ENCODE results near the gene TMEM245. TPM values are rescaled to one million over a fixed set of nuclear protein-coding genes. Genes with fewer than 3 reads are reported as not detected.
"Not testable (repeated sequence)": the region's sequence is repeated elsewhere in the genome, so short reads cannot be mapped to it uniquely, and the experiment has no call there.

TMEM245 gene
- total RNA-seq, 1 donor from 2014 or later, result 26.5 TPM

DNA sequence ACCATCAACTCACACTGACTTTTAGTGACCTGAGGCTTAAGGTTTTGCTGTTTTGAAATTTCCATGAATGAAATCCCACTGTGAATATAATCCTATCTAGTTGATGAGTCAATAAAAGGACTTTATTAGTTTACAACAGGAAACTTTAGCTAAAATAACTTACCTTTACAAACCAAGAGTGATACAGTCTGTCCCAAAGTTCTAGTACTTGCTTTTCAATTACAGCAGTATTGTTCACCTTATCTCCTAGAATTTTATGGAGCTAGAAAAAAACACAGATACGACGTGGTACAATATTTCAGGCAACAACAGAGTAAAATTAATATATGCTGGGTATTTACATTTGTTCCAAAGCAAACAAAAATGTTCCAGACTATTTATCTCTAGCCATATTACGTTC, 59.6 kb downstream of the TMEM245 start:
- Mint-ChIP-seq H3K27me3 (ENCODE audit: unreplicated experiment) (no peaks in the 10 kb centered on the region), H3K27ac (ENCODE audit: unreplicated experiment) (no peak overlapping the region), H3K9me3 (ENCODE audit: unreplicated experiment) (no peaks in the 10 kb centered on the region), H3K4me1 (ENCODE audit: low read depth, unreplicated experiment) (no peaks in the 10 kb centered on the region), H3K36me3 (ENCODE audit: unreplicated experiment) (no peaks in the 10 kb centered on the region), H3K4me3 (ENCODE audit: unreplicated experiment) (no peak overlapping the region)
- TF ChIP-seq, protein P1, sequence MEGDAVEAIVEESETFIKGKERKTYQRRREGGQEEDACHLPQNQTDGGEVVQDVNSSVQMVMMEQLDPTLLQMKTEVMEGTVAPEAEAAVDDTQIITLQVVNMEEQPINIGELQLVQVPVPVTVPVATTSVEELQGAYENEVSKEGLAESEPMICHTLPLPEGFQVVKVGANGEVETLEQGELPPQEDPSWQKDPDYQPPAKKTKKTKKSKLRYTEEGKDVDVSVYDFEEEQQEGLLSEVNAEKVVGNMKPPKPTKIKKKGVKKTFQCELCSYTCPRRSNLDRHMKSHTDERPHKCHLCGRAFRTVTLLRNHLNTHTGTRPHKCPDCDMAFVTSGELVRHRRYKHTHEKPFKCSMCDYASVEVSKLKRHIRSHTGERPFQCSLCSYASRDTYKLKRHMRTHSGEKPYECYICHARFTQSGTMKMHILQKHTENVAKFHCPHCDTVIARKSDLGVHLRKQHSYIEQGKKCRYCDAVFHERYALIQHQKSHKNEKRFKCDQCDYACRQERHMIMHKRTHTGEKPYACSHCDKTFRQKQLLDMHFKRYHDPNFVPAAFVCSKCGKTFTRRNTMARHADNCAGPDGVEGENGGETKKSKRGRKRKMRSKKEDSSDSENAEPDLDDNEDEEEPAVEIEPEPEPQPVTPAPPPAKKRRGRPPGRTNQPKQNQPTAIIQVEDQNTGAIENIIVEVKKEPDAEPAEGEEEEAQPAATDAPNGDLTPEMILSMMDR (IDR thresholded peaks at IDR 0.05; ENCODE audit: partially characterized antibody, unreplicated experiment), result no peak
- no peak for DNase-seq

DNA sequence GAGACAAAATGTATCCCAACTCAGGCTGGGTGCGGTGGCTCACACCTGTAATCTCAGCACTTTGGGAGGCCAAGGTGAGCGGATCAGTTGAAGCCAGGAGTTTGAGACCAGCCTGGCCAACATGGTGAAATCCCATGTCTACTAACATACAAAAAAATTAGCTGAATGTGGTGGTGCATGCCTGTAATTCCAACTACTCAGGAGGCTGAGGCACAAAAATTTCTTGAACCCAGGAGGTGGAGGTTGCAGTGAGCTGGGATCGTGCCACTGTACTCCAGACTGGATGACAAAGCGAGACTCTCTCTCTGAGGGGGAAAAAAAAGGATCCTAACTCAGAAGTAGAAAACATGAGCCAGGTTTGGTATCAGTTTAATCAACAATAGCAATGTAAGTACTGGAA, 66.6 kb downstream of the TMEM245 start:
- not testable (repeated sequence) for H3K4me3 Mint-ChIP-seq (ENCODE audit: unreplicated experiment); DNase-seq; H3K9me3 Mint-ChIP-seq (ENCODE audit: unreplicated experiment); H3K4me1 Mint-ChIP-seq (ENCODE audit: low read depth, unreplicated experiment); H3K36me3 Mint-ChIP-seq (ENCODE audit: unreplicated experiment); H3K27ac Mint-ChIP-seq (ENCODE audit: unreplicated experiment); H3K27me3 Mint-ChIP-seq (ENCODE audit: unreplicated experiment)

DNA sequence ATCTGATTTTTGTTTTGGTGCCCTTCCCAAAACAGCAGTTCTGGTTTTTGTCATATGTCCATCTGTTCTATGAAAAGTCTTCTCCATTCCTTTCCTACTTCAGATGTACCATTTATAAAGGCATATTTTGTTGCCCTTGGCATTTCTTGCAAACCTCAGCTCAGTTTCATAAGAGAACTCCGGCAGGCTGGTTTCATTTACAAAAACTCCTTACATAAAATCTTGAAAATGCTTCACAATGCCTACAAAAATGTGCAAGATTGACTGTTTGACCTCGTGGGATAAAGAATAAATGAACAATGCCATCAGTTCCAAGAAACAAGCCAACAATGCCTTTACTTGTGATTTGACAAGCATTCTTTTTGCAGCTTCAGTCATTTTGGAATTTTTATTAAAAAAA, 67.3 kb downstream of the TMEM245 start:
- Mint-ChIP-seq H3K27me3 (ENCODE audit: unreplicated experiment) (no peaks in the 10 kb centered on the region), H3K27ac (ENCODE audit: unreplicated experiment) (no peak overlapping the region), H3K36me3 (ENCODE audit: unreplicated experiment) (no peaks in the 10 kb centered on the region)

DNA sequence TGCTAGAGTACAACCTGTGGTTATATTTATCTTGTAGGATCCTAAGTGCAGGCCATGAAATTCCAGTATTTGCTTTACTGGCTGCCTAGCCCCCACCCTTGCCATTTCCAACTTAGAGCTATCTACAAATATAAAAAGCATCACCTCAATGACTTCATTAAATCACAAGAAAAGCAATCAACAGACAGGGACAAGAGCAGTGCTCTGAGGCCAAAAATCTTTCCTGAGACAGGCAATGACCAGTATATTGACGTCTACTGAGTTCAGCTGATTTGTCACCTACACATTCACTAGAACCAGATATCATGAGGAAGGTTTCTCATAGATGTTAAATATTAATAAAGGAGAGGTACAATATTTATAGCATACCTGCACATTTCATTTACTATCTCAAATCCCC, 68.0 kb downstream of the TMEM245 start:
- TF ChIP-seq, protein P1 (IDR thresholded peaks at IDR 0.05; ENCODE audit: partially characterized antibody, unreplicated experiment), result no peak
- H3K4me1 Mint-ChIP-seq (ENCODE audit: low read depth, unreplicated experiment), result no peaks in the 10 kb centered on the region
- no peak overlapping the region for H3K4me3 Mint-ChIP-seq (ENCODE audit: unreplicated experiment)
- no peaks in the 10 kb centered on the region for H3K27me3 Mint-ChIP-seq (ENCODE audit: unreplicated experiment)
- H3K27ac Mint-ChIP-seq (ENCODE audit: unreplicated experiment), result no peak overlapping the region
- no peak for DNase-seq
- H3K36me3 Mint-ChIP-seq (ENCODE audit: unreplicated experiment), result no peaks in the 10 kb centered on the region
- no peaks in the 10 kb centered on the region for H3K9me3 Mint-ChIP-seq (ENCODE audit: unreplicated experiment)

More for the DNA sequence above, 67.3 kb downstream of the TMEM245 start:
- Mint-ChIP-seq H3K4me3 (ENCODE audit: unreplicated experiment) (no peak overlapping the region), H3K9me3 (ENCODE audit: unreplicated experiment) (no peaks in the 10 kb centered on the region), H3K4me1 (ENCODE audit: low read depth, unreplicated experiment) (no peaks in the 10 kb centered on the region)
- TF ChIP-seq, protein P1 (IDR thresholded peaks at IDR 0.05; ENCODE audit: partially characterized antibody, unreplicated experiment), result no peak
- no peak for DNase-seq

DNA sequence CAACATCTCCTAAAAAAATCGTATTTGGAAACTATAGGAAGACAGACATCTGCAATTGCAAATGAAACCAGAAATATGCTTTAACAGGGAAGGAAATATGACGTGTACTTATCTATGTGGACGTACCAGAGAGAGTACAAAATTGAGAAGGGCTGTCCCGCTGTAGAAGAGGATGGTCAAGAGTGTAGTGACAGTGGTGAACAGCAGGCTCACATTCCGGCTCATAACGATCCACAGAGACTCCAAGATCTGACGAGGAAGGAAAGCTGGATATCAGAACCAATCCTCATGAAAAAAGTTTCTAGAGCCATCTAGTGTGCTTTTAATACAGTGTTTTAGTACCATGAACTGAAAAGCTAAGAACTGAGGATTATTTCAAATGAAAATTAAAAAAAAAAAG, 69.3 kb downstream of the TMEM245 start:
- DNase-seq, result no peak
- Mint-ChIP-seq H3K27ac (ENCODE audit: unreplicated experiment) (no peak overlapping the region), H3K36me3 (ENCODE audit: unreplicated experiment) (no peaks in the 10 kb centered on the region), H3K9me3 (ENCODE audit: unreplicated experiment) (no peaks in the 10 kb centered on the region), H3K27me3 (ENCODE audit: unreplicated experiment) (no peaks in the 10 kb centered on the region), H3K4me1 (ENCODE audit: low read depth, unreplicated experiment) (no peaks in the 10 kb centered on the region), H3K4me3 (ENCODE audit: unreplicated experiment) (no peak overlapping the region)
- TF ChIP-seq, protein P1 (IDR thresholded peaks at IDR 0.05; ENCODE audit: partially characterized antibody, unreplicated experiment), result no peak

DNA sequence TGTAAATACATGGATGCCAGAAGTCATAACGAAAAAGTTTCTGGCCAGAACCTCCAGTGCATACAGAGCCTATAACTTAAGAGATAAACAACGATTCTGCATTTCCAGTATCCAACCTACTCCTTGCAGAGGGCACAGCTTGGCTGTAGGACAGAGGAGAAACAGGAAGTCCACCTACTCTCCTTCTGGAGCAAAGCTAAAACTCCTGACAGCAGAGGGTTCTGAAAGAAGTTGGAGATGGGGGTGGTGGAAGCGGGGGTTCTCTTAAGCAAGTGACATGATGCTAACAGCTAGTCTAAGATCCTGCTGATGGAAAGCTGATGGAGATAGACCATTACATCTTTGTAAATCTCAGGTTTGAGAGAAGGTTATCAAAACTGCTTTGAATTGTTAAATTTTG, 70.9 kb downstream of the TMEM245 start:
- H3K27me3 Mint-ChIP-seq (ENCODE audit: unreplicated experiment), result no peaks in the 10 kb centered on the region
- TF ChIP-seq, protein P1 (IDR thresholded peaks at IDR 0.05; ENCODE audit: partially characterized antibody, unreplicated experiment), result no peak
- H3K4me1 Mint-ChIP-seq (ENCODE audit: low read depth, unreplicated experiment), result no peaks in the 10 kb centered on the region
- no peaks in the 10 kb centered on the region for H3K9me3 Mint-ChIP-seq (ENCODE audit: unreplicated experiment)
- no peak for DNase-seq
- no peak overlapping the region for H3K4me3 Mint-ChIP-seq (ENCODE audit: unreplicated experiment)
- H3K27ac Mint-ChIP-seq (ENCODE audit: unreplicated experiment), result no peak overlapping the region
- H3K36me3 Mint-ChIP-seq (ENCODE audit: unreplicated experiment), result peaks cover 4% of the 10 kb centered on the region

All from glutamatergic neuron (in vitro differentiated cells).